ES-I3 (cell line): ENCODE results near the gene SH3RF3.

Experiments used
- H3K36me3 ChIP-seq: 2 replicates; pipeline ENCODE4 v1.6.1; 2013; ENCODE audit warnings: mild to moderate bottlenecking, low read length, control low read depth, moderate library complexity; ENCODE audit not compliant: insufficient read depth
- H3K4me1 ChIP-seq: 2 replicates; pipeline ENCODE4 v1.6.1; 2013; ENCODE audit warnings: mild to moderate bottlenecking, control low read depth, low read length; ENCODE audit not compliant: insufficient read depth
- H3K9ac ChIP-seq: 2 replicates; pipeline ENCODE4 v1.6.1; 2013; ENCODE audit warnings: low read depth, mild to moderate bottlenecking, low read length, moderate library complexity
- H3K9me3 ChIP-seq: 2 replicates; pipeline ENCODE4 v1.6.1; 2013; ENCODE audit warnings: mild to moderate bottlenecking, low read length, moderate library complexity; ENCODE audit not compliant: control insufficient read depth, insufficient read depth

Gene SH3RF3

GRCh38 chr2:109128616-109129355, at the start of gene SH3RF3:
SH3RF3 (plus strand) TSS chr2:109129205.
- H3K36me3 ChIP-seq: no peaks in the 10 kb centered on the region
- H3K9ac ChIP-seq: peak within 1 kb of the TSS; percentile 69
- no peaks in the 10 kb centered on the region for H3K9me3 ChIP-seq
- H3K4me1 ChIP-seq: peaks cover 4% of the 10 kb centered on the region

- Histone ChIP-seq H3K9me3 (no peaks in the 10 kb centered on the region), H3K36me3 (no peaks in the 10 kb centered on the region), H3K4me1 (no peaks in the 10 kb centered on the region)
These were observed 49.4 kb upstream of the SH3RF3 start for GRCh38 chr2:109079590-109079989.

GRCh38 chr2:109080109-109080508, 48.9 kb upstream of the SH3RF3 start:
- Histone ChIP-seq H3K4me1 (no peaks in the 10 kb centered on the region), H3K9me3 (no peaks in the 10 kb centered on the region), H3K36me3 (no peaks in the 10 kb centered on the region), H3K9ac (no peak overlapping the region)

More at GRCh38 chr2:109079590-109079989, 49.4 kb upstream of the SH3RF3 start:
- H3K9ac ChIP-seq: no peak overlapping the region

GRCh38 chr2:109080757-109081156, 48.2 kb upstream of the SH3RF3 start:
- Histone ChIP-seq H3K4me1 (no peaks in the 10 kb centered on the region), H3K9me3 (no peaks in the 10 kb centered on the region), H3K9ac (no peak overlapping the region), H3K36me3 (no peaks in the 10 kb centered on the region)

- no peak overlapping the region for H3K9ac ChIP-seq
- H3K9me3 ChIP-seq: no peaks in the 10 kb centered on the region
- no peaks in the 10 kb centered on the region for H3K36me3 ChIP-seq
- H3K4me1 ChIP-seq: no peaks in the 10 kb centered on the region
These were observed 47.6 kb upstream of the SH3RF3 start for GRCh38 chr2:109081374-109081773.

GRCh38 chr2:109083771-109084170, 45.2 kb upstream of the SH3RF3 start:
- Histone ChIP-seq H3K9ac (no peak overlapping the region), H3K36me3 (no peaks in the 10 kb centered on the region), H3K4me1 (no peaks in the 10 kb centered on the region), H3K9me3 (no peaks in the 10 kb centered on the region)

GRCh38 chr2:109084341-109084740, 44.7 kb upstream of the SH3RF3 start:
- Histone ChIP-seq H3K9me3 (no peaks in the 10 kb centered on the region), H3K36me3 (no peaks in the 10 kb centered on the region), H3K9ac (no peak overlapping the region), H3K4me1 (no peaks in the 10 kb centered on the region)

- no peaks in the 10 kb centered on the region for H3K36me3 ChIP-seq
- no peak overlapping the region for H3K9ac ChIP-seq
- H3K4me1 ChIP-seq: no peaks in the 10 kb centered on the region
These were observed 42.9 kb upstream of the SH3RF3 start for GRCh38 chr2:109085912-109086742.

GRCh38 chr2:109086743-109087020, 42.3 kb upstream of the SH3RF3 start:
- Histone ChIP-seq H3K9me3 (no peaks in the 10 kb centered on the region), H3K36me3 (no peaks in the 10 kb centered on the region), H3K4me1 (no peaks in the 10 kb centered on the region), H3K9ac (no peak overlapping the region)

More at GRCh38 chr2:109085912-109086742, 42.9 kb upstream of the SH3RF3 start:
- H3K9me3 ChIP-seq: no peaks in the 10 kb centered on the region

- Histone ChIP-seq H3K9me3 (no peaks in the 10 kb centered on the region), H3K9ac (no peak overlapping the region), H3K4me1 (no peaks in the 10 kb centered on the region), H3K36me3 (no peaks in the 10 kb centered on the region)
These were observed 41.8 kb upstream of the SH3RF3 start for GRCh38 chr2:109087055-109087663.

GRCh38 chr2:109089602-109090300, 39.3 kb upstream of the SH3RF3 start:
- H3K4me1 ChIP-seq: no peaks in the 10 kb centered on the region
- peaks cover 4% of the 10 kb centered on the region; the same call in 1 of the 2 replicates for H3K9me3 ChIP-seq
- H3K9ac ChIP-seq: no peak overlapping the region
- H3K36me3 ChIP-seq: no peaks in the 10 kb centered on the region

GRCh38 chr2:109091526-109091925, 37.5 kb upstream of the SH3RF3 start:
- Histone ChIP-seq H3K9ac (no peak overlapping the region), H3K4me1 (no peaks in the 10 kb centered on the region), H3K9me3 (peaks cover 4% of the 10 kb centered on the region; the same call in 1 of the 2 replicates), H3K36me3 (no peaks in the 10 kb centered on the region)

- H3K4me1 ChIP-seq: no peaks in the 10 kb centered on the region
- H3K9ac ChIP-seq: no peak overlapping the region
- no peaks in the 10 kb centered on the region for H3K36me3 ChIP-seq
- peaks cover 4% of the 10 kb centered on the region; the same call in 1 of the 2 replicates for H3K9me3 ChIP-seq
These were observed 34.9 kb upstream of the SH3RF3 start for GRCh38 chr2:109094144-109094543.

- no peaks in the 10 kb centered on the region for H3K4me1 ChIP-seq
These were observed 30.6 kb upstream of the SH3RF3 start for GRCh38 chr2:109098251-109098920.

More at GRCh38 chr2:109098251-109098920, 30.6 kb upstream of the SH3RF3 start:
- no peaks in the 10 kb centered on the region for H3K36me3 ChIP-seq
- H3K9me3 ChIP-seq: no peaks in the 10 kb centered on the region; the same call in 1 of the 2 replicates
- H3K9ac ChIP-seq: no peak overlapping the region
